PFSK-1 (cell line): ENCODE measurements around the gene AMOTL1.

ENCODE experiments used
- FOXP2 ChIP-seq: optimal IDR thresholded peaks from 2 replicates; pipeline ENCODE3; 2011; ENCODE audit warnings: borderline replicate concordance, control low read depth, inconsistent platforms; ENCODE audit not compliant: insufficient read depth; ENCODE audit errors: extremely low read length, extremely low read depth
- POLR2AphosphoS5 ChIP-seq: IDR thresholded peaks from 2 replicates; pipeline ENCODE4 v1.6.1; 2012; ENCODE audit warnings: low read depth, mild to moderate bottlenecking, control low read depth, low read length, moderate library complexity
- REST ChIP-seq, 2 experiments: IDR thresholded peaks; 2 replicates each; pipeline versions ENCODE4 v1.6.1 to v1.8.0; 2011 to 2012; ENCODE audit warnings: low read depth in 2 of 2, low read length in 2 of 2, control low read depth in 1 of 2, inconsistent platforms in 1 of 2, mild to moderate bottlenecking in 1 of 2, moderate library complexity in 1 of 2; ENCODE audit not compliant: insufficient read depth in 1 of 2
- SIN3A ChIP-seq: IDR thresholded peaks from 2 replicates; pipeline ENCODE4 v1.6.1; 2012; ENCODE audit warnings: mild to moderate bottlenecking, low read length, moderate library complexity, borderline replicate concordance; ENCODE audit not compliant: insufficient read depth
- TAF1 ChIP-seq: IDR thresholded peaks from 2 replicates; pipeline ENCODE4 v1.6.1; 2012; ENCODE audit warnings: low read length, control low read depth, borderline replicate concordance; ENCODE audit not compliant: insufficient read depth

Gene AMOTL1

GRCh38 chr11:94781837-94782236, 13.7 kb downstream of the AMOTL1 start:
- no peak for TF ChIP-seq TAF1
- TF ChIP-seq POLR2AphosphoS5, result no peak
- TF ChIP-seq SIN3A, result no peak
- TF ChIP-seq FOXP2, result no peak
- no peak for TF ChIP-seq REST (IDR thresholded peaks at IDR 0.05; ENCODE audit: insufficient read depth in 1 of 2, low read depth in 2 of 2, low read length in 2 of 2)

DNA sequence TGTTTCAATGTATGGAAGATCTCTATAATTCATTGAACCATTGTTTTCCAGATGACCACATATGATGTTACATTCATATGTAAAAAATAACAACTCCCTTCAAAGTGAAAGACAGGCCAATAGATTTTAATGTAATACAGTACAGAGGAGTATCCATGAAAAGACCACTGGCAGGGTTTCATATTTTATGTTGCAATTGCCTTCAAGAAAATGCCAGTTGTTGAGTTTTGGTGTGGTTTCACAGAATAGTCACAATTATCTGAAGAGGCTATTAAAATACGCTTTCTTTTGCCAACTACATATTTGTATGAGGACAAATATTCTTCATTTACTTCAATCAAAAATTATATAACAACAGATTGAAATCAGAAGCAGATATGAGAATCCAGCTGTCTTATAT, 14.3 kb downstream of the AMOTL1 start:
- TF ChIP-seq SIN3A (no peak), FOXP2 (no peak)

- TF ChIP-seq TAF1, result no peak
- TF ChIP-seq FOXP2, result no peak
- no peak for TF ChIP-seq REST (IDR thresholded peaks at IDR 0.05; ENCODE audit: insufficient read depth in 1 of 2, low read depth in 2 of 2, low read length in 2 of 2)
Measured at GRCh38 chr11:94784884-94785283, 16.7 kb downstream of the AMOTL1 start.

DNA sequence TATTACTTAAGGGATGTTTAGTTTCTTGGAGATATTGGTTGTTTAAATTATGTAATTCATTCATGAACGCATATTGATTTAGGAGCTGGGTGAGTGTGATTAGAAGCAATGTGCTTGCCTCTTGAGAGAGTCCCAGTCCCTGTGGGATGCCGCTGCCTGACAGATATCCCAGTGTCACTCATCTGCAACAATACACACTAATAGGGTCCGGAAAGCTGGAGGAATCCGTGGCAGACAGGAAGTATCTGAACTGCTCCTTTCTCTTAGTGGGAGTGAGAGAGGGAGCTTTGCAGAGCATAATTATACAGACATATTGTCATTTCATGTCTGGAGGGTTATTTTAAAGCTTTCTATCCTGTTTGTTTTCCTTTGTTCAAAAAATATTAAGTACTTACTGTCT, 17.4 kb downstream of the AMOTL1 start:
- peak; percentile 42 for TF ChIP-seq FOXP2
- TF ChIP-seq POLR2AphosphoS5, result peak; percentile 65; the same call in 1 of the 2 replicates
- TF ChIP-seq SIN3A, result peak; percentile 92; the same call in 1 of the 2 replicates
- peak; percentile 68; the same call in 1 of the 2 replicates for TF ChIP-seq TAF1
- TF ChIP-seq REST (IDR thresholded peaks at IDR 0.05; ENCODE audit: insufficient read depth in 1 of 2, low read depth in 2 of 2, low read length in 2 of 2), result peak in 1 of 2 experiments; percentile 74; a peak in 2 of 4 replicates

- TF ChIP-seq POLR2AphosphoS5 (no peak), SIN3A (no peak), TAF1 (peak; percentile 12; the same call in 1 of the 2 replicates), REST (IDR thresholded peaks at IDR 0.05; ENCODE audit: insufficient read depth in 1 of 2, low read depth in 2 of 2, low read length in 2 of 2) (no peak), FOXP2 (no peak)
Measured at GRCh38 chr11:94786264-94787126, 18.3 kb downstream of the AMOTL1 start.
